ENCODE data around the gene PRDM5.

The PRDM5 gene

DNA sequence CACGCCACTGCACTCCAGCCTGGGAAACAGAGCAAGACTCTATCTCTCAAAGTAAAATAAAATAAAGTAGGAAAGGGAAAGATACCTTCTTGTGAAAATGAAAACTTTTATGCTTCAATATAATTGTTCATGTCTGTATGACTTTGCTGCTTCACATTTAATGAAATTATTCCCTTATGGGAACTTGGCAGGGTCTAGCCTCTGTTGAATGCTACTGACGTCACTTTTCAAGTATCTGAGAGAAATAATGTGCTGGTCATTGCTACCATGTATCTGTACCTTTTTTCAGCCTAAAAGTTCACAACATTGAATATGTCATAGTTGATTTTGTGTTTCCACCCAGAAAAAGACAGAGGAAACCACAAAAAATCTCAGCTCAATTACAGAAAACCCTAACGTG, 65.2 kb downstream of the PRDM5 start:
- no peak for DNase-seq (ENCODE audit: low read depth, low spot score)

DNA sequence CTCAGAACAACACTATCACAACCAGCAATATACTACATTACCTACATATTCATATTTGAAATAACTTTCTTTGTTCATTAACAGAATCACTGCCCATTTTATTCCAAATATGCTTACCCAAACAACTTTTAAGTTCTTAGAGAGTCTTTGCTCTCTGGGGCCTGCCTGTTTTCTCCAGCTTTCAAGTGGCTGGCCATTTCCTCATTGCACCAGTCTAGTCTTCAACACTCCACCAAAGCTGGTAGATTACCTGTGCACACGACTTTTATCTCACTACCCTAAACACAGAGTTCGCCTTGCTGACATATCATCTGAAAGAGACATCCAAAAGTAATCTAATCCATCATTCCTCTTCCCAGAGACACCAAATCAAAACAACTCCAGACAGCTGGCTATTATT, 66.2 kb downstream of the PRDM5 start:
- no peak for DNase-seq (ENCODE audit: low read depth, low spot score)

DNA sequence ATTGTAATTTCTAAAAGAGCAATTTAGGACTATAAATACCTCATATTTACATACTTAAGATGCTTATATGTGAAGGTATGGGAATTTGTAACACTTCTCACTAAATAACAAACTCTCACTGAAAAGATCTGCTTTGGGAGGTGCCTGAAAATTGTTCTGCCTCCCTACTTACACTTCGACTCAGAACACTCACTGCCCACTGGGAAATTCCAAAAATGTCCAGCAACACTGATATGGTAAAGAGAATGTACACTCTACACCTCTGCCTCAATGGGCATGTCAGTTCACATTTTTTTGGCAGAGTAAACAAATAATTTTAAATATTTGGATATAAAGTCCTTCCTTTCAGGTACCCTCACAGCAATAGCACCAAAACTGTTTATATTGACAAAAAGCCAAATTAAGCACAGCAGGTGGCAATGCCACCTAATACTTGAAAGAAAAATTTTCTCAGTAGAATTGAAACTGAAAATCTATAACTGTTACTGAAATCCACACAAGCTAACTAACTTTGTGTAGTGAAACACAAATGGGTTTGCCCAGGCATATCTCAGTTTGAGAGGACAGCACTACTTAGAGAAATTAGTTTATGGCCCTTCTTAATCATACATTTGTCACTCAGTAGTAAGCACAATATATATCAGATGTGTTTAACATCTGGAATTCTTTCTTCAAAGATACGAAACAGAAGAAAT, 67.1 kb downstream of the PRDM5 start:
- no peak for DNase-seq (ENCODE audit: low read depth, low spot score)

DNA sequence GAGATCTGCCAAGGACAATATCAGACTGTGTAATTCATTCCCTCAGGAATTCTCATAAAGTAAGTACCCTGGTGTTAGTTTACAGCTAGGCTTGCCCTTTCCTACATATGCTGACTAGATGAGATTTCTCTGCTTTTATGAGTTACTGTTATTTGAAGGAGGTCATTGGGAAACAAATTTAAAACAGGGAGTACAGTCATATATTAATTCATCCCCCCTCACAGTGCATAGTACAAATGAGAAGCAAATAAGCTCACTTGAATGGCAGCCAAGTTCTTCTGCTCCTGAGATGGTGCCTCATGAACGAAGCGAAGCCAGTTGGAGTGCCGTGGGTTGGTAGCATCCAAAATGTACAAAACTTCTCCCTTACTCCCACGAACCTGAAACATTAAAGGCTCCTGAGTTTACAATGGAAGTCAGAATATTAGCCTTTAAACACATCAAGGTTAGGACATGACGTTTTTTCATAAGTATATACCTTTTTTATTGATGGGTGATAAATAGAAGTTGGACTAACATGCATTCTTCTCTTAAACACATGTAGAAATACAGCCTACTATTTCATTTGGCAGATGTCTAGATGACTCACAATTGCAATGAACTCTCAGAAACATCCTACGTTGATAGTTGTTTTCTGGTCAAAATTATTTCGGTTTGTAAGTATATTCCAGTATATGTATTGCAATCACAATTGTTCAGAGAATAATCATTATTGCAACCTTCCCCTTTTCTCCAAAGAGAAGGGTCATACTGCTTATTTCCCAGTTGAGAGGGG, 69.2 kb downstream of the PRDM5 start:
- no peak for DNase-seq (ENCODE audit: low read depth, low spot score)

DNA sequence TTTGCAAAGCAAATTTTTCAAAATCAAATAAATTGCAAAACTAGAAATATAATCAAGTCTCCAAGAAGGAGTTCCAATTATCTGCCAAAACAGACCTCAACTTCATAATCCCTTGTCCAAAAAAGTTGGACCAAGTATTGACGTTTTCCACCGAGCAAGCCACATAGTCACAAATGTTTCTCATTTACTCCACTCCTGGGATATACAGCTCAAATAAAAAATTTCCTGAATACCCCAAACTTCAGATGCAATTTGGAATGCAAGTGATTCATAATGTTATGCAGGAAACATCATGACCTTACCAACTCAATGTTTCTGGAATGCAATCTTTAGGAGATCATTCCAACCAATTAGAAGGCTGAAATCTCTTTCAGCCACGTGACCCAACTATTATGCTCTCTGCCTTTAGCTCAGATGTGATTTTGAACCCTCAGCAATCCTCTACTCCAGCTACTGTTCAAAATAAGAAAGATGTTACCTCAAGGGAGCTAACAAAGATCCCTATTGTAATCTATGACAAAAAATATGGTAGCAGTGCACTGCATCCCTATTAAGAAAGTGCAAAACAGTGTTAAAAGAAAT, 72.4 kb downstream of the PRDM5 start:
- DNase-seq (ENCODE audit: low read depth, low spot score) = no peak

DNA sequence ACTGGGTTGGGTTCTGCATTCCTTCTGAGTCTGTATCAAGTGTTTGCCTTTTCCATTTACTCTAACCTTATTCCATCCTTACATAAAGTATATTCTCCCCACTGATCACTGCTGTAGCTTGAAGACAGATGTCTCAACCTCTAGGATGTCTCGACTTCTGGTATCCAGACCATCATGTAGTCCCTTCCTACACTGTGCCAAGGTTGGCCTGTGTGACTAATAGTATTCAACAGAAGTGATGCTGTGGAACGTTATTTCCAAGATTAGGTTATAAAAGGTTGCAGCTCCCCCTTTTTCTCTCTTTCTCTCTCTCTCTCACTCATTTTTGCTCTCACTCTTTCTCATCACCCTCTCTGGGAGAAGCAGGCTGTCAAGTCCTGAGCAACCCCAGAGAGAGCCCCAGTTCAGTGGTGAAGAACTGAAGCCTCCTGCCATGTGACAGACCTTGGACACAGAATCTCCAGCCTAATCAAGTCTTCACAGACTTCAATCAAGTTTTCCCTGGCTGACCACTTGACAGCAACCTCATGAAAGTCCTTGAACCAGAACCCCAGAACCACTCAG, 75.4 kb downstream of the PRDM5 start:
- no peak for DNase-seq (ENCODE audit: low read depth, low spot score)

DNA sequence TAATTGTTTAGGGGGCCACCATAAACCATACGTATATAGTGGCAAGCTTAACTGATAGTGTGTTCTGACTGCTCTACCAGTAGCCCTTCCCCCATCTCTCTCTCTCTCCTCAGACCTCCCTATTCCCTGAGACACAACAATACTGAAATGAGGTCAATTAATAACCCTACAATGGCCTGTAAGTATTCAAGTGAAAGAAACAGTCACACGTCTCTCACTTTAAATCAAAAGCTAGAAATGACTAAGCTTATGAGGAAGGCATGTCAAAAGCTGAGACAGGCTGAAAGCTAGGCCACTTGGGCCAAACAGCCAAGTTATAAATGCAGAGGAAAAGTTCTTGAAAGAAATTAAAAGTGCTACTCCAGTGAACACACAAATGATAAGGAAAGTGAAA, 78.0 kb downstream of the PRDM5 start:
- DNase-seq (ENCODE audit: low read depth, low spot score) = no peak

DNA sequence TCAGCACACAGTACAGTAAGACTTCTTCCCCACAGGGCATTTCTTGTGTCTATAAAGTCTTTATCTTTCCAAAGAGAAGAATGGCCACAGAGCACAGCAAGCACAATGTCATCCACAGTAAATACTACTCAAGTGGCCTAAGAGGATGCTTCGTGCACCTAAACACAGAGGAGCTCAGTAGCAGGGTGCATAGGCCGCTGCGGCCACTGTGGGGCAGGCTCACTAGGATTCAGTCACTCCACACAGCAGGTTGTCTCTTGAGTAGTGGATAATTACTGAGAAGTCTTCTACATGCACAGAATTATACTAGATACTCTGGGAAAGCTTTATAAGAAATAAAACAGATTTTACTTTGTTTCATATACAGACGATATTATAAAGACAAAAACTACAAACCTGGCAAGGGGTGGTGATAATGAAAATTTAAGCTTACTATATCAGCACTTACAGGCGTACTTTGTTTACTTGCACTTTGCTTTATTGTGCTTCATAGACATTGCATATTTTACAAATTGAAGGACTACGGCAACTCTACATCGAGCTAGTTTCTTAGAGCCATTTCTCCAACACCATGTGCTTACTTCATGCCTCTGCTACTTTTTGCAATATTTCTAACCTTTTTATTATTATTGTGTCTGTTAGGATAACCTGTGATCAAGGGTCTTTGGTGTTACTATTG, 78.5 kb downstream of the PRDM5 start:
- DNase-seq (ENCODE audit: low read depth, low spot score) = no peak

DNA sequence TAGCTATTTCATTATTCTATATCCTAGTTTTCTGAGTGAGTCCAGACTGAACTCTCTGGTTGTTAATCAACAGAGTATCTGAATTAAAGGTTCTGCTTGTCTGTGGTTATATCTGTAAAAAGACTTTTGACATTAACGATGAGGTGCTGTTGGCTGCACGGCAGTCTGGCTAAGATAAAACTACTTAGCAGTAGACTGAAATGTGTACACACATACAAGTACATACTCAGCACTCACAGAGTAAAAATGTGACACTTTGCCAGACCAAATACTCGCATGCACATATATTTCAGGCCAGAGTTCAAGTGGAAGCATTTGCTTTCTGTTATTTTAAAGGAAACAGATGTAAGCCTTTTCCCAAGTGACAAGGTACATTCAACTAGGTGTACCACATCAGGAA, 80.5 kb downstream of the PRDM5 start:
- no peak for DNase-seq (ENCODE audit: low read depth, low spot score)

DNA sequence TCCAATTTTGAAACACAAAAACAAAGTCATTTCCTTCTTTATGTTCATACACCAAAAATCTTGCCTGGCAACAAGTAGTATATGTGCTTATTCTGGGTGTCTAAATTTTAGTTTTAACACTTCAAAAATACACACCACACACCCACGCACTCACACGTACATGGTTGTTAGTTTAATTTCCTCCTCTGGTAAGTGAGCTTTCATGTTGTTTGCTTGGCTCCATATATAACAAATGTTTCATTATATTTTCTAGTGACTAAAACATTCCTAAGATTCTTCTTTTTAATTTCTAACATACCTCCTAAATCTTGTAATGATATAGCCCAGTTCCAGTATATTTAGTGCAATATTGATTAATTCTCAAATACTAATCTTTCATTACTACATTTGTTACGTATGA, 80.9 kb downstream of the PRDM5 start:
- DNase-seq (ENCODE audit: low read depth, low spot score) = no peak

DNA sequence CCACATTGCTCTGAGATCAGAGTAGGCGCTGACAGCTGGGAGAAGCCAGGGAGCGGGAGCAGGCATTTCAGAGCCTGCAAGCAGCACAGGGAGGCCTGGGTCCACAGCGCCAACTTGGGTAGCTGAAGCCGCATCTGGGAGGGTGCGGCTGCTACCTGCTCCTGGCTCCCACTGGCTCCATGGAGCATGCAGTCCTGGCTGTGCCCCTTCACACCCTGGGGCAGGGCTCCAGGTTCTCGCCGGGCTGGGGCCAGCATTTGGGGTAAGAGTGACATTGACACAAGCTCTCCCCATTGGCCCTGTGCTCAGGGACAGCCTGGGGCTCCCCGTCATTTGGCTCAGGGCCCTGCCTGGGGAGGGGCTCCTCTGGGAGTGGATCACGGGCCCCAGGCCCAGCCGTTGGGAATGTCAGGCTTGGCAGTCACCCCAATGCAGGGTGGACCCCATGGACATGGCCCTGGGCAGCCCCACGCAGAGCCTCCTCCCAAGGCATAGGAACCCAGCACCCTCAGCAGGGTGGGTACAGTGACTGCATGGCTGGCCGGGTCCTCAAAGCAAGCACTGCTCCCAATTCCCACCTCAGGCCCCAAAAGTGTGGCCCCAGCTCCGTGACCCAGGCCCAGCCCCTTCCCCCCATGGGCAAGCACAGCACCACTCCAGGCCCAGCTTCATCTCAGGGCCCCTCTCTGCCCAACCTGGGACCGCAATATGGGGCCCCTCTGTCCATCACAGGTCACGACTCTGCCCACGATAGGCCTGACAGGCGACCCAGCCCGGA, 82.4 kb downstream of the PRDM5 start:
- no peak for DNase-seq (ENCODE audit: low read depth, low spot score)

DNA sequence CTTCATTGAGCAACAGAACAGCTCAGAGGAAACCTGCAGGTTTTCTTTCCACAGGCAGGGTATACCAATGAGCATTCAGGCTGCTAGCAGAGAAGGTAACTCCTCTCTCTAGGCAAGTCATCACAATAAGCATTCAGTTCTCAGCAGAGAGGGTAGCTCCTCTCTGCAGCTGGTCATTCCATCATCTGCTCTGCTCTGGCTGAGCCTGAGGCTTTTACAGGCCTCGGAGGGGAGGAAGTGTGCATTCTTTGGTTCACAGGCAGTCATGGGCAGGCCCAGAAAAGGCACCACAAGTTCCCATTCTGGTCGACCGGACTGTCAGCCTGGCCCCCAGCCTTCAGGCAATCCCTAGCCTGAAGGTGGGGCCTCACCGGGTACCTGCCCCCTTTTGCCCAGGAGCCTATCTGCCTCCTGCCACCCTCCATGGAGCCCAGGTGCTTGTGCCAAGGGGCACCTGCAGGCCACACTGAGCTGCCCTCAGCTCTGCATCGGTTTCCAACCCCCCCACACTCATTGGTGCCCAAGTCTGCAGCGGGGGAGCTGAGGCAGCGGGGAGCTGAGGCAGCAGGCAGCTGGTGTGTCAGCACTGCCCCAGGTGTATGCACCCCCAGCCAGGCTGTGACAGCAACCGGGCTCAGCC, 83.1 kb downstream of the PRDM5 start:
- no peak for DNase-seq (ENCODE audit: low read depth, low spot score)

DNA sequence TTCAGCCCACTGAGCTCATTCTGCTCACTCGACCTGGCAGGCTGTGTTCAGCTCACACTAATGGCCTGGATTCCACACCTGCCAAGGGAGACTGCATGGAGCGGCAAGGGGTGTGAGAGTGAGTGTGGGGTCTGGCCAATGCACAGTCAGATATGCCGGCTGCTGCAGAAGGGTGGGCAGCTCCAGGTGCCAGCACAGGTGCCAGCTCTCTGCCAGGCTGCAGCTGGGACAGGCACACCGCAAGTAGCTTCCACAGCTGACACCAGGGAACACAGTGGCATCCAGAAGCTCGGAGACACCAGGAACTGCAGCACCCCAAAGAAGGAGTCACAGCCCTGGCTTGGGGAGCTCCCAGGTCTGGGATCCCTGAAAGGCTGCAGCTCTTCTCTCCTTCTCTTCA, 83.7 kb downstream of the PRDM5 start:
- no peak for DNase-seq (ENCODE audit: low read depth, low spot score)

DNA sequence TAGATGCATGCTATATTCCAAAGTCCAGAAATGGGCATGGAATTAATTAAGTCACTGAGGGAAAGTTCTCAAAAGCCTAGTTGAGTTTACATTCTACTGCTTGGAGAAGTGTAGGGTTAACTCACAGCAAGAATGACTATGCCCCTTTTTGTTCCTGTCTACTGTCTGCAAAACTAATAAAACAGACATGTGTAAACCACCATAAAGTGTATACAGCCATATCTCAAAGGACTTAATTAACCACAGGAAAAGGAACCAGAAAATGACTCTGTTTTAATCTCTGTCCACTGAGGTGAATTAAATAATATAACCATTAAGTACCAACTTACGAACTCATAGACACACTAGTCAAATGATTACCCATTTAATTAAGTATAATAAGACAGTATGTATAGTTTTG, 84.9 kb downstream of the PRDM5 start:
- no peak for DNase-seq (ENCODE audit: low read depth, low spot score)

DNA sequence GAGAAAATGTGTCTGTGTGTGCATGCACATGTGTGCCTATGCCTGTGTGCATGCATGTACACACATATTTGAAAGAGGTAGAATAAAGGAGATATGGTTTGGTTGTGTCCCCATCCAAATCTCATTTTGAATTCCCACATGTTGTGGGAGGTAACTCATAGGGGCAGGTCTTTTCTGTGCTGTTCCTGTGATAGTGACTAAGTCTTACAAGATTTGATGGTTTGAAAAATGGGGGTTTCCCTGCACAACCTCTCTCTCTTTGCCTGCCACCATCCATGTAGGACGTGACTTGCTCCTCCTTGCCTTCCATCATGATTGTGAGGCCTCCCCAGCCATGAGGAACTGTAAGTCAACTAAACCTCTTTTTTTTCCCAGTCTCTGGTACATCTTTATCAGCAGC, 87.2 kb downstream of the PRDM5 start:
- no peak for DNase-seq (ENCODE audit: low read depth, low spot score)

DNA sequence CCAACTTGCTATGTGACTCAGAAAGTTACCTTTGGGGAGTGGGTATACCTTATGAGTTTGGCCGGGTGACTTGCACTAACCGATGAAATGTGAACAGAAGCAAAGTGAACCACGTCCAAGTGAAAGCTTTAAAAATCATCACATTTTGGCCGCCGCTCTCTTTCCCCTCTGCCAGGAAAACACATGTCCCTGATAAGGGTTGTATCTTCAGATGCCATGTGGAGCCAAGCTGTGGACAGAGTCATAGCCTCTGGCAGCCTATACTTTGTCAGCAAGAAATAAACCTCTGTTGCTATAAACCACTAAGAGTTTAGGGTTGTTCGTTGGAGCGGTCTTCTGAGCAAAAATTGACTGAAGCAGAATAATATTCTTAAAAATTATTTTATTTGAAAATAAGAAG, 92.3 kb downstream of the PRDM5 start:
- no peak for DNase-seq (ENCODE audit: low read depth, low spot score)

DNA sequence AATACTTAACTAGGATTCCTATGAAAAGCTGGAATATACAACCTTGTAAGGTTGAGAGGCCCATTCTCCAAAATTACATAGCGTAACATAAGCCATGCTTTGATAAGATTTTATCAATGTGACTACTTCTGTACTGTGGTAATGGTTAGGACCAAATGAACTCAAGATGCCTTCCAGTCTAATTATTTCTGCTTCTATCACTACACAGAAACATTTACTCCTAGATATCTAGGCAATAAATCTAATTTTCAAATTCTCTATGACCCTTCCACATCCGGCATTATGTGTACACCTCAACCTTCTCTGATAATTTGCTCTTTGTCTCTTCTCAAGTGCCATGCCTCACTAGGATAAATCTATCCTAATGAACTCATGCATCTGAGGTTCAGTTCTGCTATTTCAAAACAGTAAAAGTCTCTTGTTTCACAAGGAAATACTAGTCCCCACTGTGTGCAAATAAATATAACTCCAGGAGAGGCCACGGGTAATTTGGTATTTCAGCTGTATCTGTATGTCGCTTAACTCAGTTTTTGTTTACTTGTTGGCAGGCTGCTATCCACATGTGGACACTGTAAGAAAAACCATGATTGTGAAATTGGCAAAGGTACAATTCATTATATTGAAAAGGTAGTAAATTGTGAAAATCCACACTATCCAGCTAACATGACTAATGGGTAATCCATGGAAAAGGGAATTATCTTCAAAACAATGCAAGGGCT, 93.3 kb downstream of the PRDM5 start:
- DNase-seq (ENCODE audit: low read depth, low spot score) = no peak

DNA sequence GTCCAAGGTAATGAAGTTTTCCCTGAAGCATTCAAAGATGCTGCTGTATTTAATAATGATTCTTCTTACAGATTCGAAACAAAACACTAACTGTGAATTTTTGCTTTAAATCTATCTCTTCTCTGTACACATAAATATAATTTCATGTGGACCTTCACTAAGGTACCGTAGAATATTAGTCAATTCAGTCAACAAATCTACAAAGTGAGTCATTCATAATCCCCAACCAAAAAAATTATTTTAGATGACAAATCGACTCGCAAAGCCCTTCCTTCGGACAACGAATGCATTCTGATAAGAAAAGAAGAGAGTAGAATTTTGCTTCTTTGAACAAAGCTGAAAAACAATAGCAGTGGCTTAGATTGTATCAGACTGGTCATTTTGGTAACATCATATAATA, 95.7 kb downstream of the PRDM5 start:
- no peak for DNase-seq (ENCODE audit: low read depth, low spot score)

DNA sequence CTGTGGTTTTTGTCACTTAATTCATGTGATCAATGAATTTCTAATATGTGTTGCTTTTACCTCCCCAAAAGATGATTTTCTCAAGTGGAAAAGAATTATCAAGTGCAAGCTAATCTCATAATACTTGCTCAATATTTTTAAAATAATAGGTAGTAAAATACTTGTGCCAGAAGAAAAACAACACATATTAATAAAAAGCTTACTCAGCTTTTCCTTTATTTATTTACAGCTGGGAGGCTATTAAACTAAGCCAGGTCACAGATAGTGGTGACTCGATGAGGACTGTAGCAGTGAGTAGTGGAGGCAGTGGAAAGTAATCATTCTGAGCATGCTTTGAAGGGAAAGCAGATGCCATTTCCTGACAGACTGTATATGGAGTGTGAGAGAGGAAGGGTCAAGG, 96.1 kb downstream of the PRDM5 start:
- DNase-seq (ENCODE audit: low read depth, low spot score) = no peak

DNA sequence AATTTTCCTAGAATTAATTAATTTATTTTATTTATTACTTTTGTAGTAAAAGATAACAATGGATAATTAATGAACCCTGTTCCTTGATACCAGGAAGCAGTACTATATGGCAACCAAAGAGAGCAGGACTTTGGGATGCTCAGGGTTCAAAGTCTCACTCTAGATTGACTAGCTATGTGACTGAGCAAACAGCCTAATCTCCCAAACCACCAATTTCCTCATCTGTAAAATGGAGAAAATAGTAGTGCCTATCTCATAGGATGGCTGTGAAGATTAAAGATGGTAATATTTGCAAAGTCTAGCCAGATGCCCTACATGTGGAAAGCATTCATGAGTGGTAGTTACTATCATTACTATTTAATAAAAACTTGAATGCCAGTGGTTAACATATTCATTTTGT, 97.6 kb downstream of the PRDM5 start:
- DNase-seq (ENCODE audit: low read depth, low spot score) = no peak

All from iPS DF 19.7 (cell line).